Suprapubic skin (tissue), 4 donors: ENCODE data around the gene TOB2.

Source experiments
- EP300 ChIP-seq: sonication (generic); formaldehyde crosslinking; IDR thresholded peaks from one replicate; pipeline ENCODE4 v1.6.1; 2017; ENCODE audit warnings: antibody characterized with exemption
- POLR2A ChIP-seq, 2 donors: fragments of 450-650 bp; IDR thresholded peaks; one replicate each; pipeline ENCODE4 v1.6.1; 2017; ENCODE audit warnings: antibody characterized with exemption in 2 of 2, mild to moderate bottlenecking in 2 of 2, moderate library complexity in 2 of 2
- POLR2AphosphoS5 ChIP-seq, 3 donors: sonication (generic); formaldehyde crosslinking; IDR thresholded peaks; one replicate each; pipeline ENCODE4 v1.6.1; 2017; ENCODE audit warnings: antibody characterized with exemption in 3 of 3
- TF ChIP-seq, protein P1 (sequence below), 2 donors: fragments of 200-600 bp in 1 of 2; fragments of 450-650 bp in 1 of 2; sonication (generic) in 1 of 2; IDR thresholded peaks; one replicate each; pipeline ENCODE4 v1.5.1; 2016 to 2019; ENCODE audit warnings: antibody characterized with exemption in 2 of 2, mild to moderate bottlenecking in 1 of 2, moderate library complexity in 1 of 2

DNA sequence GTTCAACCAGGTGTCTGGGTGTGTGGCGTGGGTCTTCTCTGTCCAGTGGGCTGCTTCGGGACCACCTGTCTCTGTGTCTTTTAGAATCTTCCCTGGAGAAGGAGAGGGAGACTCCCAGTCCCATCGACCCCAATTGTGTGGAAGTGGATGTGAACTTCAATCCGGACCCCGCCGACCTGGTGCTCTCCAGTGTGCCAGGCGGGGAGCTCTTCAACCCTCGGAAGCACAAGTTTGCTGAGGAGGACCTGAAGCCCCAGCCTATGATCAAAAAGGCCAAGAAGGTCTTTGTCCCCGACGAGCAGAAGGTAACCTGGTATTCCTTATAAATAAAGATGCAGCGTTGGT lies 52.6 kb downstream of the TOB2 start:
- TF ChIP-seq EP300 (no peak), POLR2A (IDR thresholded peaks at IDR 0.05) (no peak), POLR2AphosphoS5 (IDR thresholded peaks at IDR 0.05) (no peak)
- TF ChIP-seq, protein P1, sequence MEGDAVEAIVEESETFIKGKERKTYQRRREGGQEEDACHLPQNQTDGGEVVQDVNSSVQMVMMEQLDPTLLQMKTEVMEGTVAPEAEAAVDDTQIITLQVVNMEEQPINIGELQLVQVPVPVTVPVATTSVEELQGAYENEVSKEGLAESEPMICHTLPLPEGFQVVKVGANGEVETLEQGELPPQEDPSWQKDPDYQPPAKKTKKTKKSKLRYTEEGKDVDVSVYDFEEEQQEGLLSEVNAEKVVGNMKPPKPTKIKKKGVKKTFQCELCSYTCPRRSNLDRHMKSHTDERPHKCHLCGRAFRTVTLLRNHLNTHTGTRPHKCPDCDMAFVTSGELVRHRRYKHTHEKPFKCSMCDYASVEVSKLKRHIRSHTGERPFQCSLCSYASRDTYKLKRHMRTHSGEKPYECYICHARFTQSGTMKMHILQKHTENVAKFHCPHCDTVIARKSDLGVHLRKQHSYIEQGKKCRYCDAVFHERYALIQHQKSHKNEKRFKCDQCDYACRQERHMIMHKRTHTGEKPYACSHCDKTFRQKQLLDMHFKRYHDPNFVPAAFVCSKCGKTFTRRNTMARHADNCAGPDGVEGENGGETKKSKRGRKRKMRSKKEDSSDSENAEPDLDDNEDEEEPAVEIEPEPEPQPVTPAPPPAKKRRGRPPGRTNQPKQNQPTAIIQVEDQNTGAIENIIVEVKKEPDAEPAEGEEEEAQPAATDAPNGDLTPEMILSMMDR (IDR thresholded peaks at IDR 0.05): no peak
